GM18870 (cell line): ENCODE measurements around the gene LARP1.
A peak's percentile ranks its signal among the peaks of the same experiment; 100 is the strongest.
"Not testable (repeated sequence)": the region's sequence is repeated elsewhere in the genome, so short reads cannot be mapped to it uniquely, and the experiment has no call there.

Source experiments
- ATAC-seq: cut with Tn5 transposase; IDR thresholded peaks from one replicate; pipeline ENCODE4 v1.9.1; 2021; ENCODE audit warnings: moderate library complexity; ENCODE audit not compliant: unreplicated experiment

The LARP1 gene

DNA sequence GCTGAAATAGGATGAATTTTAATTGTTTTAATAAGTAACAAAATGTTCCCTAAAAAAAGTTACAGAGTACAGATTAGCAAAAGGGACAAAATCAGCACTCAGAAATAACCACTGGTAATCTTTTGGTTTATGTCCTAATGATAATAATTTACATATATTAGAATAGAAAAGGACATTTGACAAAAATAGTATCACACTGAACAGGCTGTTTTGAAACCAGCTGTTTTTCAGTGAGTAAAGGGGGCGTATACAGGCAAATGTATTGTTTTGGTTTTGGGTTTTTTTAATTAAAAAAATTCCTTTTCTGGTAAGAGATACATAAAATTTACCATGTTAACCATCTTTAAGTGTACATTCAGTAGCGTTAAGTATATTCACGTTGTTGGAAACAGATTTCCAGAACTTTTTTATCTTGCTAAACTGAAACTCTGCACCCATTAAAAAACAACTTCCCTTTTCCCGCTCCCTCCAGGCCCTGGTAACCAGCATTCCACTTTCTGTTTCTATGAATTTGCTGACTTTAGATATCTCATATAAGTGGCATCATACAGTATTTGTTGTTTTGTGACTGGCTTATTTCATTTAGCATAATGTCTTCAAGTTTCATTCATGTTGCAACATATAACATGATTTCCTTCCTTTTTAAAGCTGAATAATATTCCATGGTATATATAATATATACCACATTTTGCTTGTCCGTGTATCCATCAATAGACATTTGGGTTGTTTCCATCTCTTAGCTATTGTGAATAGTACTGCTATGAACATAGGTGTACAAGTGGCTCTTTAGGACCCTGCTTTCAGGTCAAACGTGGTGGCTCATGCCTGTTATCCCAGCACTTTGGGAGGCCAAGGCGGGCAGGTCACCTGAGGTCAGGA is 20.6 kb upstream of the LARP1 start:
- no peak for ATAC-seq

DNA sequence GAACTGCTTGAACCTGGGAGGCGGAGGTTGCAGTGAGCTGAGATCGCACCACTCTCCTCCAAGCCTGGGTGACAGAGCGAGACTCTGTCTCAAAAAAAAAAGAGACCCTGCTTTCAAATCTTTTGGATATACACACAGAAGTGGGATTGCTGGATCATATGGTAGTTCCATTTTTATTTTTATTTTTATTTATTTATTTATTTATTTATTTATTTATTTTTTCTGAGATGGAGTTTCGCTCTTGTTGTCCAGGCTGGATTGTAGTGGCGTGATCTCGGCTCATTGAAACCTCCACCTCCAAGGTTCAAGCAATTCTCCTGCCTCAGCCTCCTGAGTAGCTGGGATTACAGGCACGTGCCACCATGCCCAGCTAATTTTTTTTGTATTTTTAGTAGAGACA is 19.8 kb upstream of the LARP1 start:
- ATAC-seq, result not testable (repeated sequence)

DNA sequence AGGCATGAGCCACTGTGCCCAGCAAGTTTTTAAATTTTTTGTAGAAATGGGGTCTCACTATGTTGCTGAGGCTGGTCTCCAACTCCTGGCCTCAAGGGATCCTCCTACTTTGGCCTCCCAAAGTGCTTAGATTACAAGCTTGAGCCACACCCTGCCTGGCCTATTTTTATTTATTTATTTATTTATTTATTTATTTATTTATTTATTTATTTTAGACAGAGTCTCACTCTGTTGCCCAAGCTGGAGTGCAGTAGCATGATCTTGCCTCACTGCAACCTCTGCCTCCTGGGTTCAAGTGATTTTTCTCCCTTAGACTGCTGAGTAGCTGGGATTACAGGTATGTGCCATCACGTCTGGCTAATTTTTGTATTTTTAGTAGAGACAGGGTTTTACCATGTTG is 18.8 kb upstream of the LARP1 start:
- ATAC-seq, result not testable (repeated sequence)

DNA sequence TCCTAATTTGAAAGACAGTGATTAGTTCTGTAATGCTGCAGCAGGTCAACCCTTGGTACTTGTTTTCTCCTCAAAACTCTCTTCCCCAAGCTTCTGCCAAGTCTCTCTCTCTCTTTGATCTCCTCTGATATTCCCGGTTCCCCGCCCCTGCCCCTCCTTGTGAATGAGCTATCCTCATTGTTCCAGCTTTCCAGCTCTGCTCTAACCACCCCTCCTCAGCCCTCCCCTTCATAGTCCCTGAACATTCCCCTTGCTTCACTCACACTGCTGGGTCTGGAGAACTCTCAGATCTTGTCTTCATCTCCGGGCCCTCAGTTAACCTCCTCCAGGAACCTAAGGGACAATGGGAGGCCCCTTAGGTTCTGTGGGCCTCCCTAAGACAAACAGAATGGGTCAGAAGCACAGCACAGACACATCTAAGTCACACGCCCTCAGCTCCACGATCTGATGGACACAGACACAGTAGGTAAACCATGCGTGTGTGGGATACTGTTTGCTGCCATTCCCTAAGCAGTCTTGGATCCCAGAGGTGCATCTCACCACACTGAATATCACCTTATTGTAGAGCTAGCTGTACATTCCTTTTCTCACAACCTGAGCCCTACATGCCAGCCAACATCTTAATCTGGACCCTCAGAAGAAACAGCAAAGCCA is 17.4 kb upstream of the LARP1 start:
- ATAC-seq, result no peak

DNA sequence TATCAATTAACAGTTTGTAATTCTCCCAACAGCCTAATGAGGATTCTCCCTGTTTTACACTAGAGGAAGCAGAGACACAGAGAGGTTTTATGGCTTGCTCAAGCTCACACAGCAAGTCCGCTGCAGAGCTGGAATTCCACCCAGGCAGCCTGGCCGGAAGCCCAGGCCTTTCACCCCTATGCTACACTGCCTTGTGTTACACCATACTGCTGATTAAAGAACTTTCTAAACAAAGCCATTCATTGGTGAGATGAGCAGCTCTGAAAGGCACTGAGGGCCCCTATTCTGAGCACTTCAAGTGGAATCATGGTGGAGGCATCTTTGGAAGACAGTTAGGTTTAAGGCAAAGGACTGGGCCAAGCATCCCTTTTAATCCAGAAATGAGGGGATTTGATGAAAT is 14.7 kb upstream of the LARP1 start:
- no peak for ATAC-seq

DNA sequence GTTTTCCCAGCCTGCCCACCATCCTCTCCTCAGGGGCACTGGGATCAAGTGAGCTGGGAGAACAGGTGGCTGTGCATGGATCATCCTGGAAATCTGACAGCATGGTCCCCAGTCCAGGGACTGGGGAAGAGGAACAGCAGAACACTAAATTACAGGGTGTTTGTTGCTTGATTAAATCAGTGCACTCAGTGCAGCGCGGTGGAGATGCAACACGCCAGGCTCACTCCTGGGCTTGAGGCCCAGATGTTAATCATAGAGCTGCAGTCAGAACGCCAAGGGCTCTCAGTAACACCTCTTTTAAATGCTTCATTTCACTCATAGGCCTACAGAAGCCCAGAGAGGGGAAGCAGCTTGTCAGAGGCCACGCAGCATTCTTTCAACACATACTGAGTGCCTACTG is 14.2 kb upstream of the LARP1 start:
- no peak for ATAC-seq

DNA sequence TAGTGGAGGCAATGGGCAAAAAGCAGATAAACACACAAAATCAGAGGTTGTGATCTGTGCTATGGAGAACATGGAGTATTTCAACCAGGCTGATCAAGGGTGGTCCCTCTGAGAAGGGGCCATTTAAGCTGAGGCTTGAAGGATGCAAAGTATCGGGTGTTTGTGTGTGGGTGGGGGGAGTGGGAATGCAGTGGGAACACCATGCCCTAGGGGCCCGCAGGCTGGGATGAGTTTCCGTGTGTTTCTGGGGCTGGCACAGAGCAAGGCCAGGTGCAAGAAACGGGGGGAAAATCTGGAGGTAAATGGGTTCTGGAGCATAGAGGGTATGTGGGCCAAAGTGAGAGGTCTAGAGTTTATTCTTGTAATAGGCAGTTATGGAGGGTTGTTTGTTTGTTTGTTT is 13.8 kb upstream of the LARP1 start:
- ATAC-seq, result no peak

DNA sequence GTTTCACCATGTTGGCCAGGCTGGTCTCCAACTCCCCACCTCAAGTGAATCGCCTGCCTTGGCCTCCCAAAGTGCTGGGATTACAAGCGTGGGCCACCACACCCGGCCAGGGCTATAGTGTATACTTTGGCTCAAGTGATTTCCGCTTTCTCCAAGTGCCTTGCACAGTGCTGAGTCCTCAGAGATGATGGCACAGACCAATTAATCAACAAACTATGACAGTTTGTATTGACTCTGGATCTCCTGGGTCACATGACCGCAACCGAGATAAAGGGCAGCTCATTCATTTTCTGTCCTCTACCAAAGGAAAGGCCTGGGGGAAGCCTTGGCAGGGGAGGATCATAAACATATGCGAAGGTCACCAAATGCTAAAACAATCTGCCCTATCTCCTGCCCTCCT is 11.4 kb upstream of the LARP1 start:
- no peak for ATAC-seq

DNA sequence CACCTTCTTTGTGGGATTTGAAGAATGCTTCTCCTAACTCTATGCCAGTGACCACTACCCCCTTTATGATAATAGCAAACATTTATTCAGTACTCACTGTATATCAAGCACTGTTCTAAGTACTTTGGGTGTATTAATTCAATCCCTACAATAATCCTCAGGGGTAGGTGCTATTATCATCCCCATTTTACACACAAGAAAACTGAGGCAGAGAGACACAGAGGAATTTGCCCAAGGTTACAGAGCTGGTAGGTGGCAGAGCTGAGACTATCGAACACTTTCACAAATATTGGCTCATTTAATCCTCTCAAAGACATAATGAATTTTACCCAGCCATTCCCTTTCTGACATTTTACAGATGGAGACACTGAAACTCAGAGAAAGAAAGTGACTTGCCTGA is 9.8 kb upstream of the LARP1 start:
- ATAC-seq, result no peak

DNA sequence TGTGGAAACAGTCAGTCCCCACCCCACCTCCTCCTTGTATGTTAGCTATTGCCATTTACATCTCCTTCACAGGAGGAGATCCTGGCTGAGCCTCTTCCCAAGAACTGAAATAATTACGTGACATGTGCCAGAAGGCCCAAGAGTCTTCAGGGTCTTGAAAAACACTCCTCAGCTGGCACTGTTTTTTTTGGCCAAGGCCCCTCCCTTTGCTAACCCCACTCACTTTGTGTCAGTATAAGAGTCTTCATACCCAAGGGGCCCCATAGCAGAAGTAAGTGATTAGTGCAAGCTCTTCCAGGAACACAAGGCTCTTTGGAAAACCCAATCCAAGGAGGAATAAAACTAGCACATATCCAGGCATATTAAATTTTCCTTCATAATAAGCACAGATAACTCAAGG is 5.7 kb upstream of the LARP1 start:
- ATAC-seq, result no peak

DNA sequence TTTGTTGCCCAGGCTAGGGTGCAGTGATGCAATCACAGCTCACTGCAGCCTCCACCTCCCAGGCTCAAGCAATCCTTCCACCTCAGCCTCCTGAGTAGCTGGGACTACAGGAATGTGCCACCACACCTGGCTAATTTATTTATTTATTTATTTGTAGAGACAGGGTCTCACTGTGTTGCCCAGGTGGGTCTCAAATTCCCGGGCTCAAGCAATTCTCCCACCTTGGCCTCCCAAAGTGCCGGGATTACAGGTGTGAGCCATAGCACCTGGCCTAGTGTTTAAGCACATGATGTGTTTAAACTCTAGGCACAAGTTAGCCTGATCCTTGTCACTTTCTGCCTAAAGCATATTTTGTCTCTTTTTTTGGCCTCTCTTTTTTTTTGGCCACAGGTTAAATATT is 4.5 kb upstream of the LARP1 start:
- not testable (repeated sequence) for ATAC-seq

DNA sequence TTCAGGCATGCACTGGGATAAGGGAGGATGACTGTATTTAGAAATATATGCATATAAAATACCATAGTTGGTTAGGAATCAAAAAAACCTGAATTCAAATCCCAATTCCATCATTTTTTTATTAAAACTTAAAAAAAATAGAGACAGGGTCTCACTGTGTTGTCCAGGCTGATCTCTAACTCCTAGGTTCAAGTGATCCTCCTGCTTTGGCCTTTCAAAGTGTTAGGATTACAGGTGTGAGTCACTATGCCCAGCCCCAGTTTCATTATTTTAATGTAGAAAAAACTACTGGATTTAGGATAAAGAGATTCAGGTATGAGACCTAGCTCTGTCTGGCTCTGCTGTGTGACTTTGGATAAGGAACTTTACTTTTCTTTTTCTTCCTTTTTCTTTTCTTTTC is 3.3 kb upstream of the LARP1 start:
- no peak for ATAC-seq

DNA sequence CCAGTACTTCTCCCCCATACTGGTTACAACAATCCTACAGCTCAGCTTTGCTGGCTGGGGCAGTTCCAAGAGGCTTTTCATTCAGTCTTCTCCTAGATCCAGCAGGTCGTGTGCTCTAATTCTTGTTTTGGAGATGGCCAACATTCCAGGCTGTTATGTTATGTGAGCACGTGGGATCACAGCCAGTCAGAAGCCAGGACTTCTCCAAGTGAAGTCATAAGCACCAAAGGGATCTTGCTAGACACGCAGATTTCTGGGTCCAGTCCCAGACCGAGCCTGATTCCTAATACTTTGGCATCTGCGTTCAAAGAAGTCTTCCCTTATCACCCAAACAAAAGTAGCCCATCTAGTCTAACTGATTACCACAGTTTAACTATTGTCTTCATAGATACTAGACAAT is 1.4 kb upstream of the LARP1 start:
- no peak for ATAC-seq

DNA sequence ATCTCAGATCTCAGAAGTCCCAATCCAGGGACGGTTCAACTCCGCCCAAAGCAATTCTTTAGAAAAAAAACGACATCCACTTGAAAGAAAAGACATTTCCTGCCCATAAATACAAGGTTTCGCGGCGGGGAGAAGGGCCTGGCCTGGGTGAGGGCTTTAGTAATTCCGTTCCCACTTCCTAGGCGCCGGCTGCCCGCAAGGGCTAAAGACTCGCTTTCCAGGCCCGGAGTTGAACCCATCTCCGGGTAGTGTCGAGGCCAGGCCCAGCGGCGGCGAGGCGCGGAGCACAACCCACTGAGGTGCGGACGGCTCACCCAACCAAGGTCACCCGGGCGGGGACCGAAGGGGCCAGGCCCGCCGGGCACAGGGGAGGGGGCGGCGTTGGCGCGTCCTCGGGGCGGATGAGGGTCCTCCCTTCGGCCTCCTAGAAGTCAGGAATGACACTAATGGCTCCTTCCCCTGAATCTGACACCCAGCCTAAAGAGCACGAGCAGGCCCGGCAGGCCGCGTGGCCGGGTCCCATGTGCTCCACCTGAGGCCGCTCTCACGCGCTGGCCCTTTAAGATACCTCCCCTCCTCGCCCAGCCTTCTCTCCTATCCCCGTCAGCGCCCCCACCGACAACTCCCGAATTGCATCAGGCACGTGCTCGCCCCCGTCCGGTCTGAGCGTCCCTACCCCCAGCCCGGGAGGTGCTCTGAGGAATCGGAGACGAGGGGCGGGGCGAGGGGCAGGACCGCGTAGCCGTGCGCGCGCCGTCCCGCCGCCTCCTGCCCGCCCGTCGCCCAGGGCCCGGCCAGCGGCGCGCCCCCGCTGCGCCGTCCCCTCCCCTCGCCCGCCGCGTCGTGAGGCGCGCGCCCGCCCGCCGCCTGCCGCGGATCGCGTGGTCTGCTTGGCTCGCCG is 467 bp upstream of the LARP1 start:
- ATAC-seq, result peak; percentile 92

DNA sequence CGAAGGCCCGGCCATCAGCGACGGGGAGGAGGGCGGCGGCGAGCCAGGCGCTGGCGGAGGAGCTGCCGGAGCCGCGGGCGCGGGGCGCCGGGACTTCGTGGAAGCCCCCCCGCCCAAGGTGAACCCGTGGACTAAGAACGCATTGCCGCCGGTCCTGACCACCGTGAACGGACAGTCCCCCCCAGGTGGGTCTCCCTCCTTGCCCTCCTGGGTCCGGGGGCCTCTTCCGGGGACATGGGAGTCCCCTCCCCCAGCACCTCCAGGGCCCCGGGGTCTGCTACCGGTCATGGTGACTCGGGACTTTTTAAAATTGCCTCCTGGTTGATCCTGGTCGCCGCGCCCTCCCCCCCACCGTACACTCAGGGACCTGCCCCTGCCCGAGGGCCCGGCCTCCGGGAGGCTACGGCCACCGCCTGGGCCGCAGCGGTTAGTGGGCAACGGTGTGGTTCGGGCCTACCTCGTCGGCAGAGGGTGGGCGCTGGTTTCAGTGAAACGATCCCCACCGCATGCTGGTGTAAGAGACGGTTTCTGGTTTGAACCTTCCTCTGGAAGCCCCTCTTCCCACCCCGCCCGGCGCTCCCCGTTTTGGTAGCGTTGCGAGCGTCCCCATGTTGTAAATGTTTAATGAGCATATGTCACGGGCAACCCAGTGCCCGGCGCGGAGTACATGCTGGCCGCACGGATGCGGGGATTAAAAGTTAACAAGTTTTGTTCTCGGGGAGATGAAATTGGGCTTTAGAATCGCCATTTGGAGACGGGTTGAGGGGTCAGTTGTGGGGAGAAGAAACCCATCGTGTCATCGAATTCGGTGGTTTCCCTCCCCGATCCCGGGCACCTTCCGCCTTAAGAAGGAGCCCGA is 1.1 kb downstream of the LARP1 start:
- ATAC-seq, result no peak

DNA sequence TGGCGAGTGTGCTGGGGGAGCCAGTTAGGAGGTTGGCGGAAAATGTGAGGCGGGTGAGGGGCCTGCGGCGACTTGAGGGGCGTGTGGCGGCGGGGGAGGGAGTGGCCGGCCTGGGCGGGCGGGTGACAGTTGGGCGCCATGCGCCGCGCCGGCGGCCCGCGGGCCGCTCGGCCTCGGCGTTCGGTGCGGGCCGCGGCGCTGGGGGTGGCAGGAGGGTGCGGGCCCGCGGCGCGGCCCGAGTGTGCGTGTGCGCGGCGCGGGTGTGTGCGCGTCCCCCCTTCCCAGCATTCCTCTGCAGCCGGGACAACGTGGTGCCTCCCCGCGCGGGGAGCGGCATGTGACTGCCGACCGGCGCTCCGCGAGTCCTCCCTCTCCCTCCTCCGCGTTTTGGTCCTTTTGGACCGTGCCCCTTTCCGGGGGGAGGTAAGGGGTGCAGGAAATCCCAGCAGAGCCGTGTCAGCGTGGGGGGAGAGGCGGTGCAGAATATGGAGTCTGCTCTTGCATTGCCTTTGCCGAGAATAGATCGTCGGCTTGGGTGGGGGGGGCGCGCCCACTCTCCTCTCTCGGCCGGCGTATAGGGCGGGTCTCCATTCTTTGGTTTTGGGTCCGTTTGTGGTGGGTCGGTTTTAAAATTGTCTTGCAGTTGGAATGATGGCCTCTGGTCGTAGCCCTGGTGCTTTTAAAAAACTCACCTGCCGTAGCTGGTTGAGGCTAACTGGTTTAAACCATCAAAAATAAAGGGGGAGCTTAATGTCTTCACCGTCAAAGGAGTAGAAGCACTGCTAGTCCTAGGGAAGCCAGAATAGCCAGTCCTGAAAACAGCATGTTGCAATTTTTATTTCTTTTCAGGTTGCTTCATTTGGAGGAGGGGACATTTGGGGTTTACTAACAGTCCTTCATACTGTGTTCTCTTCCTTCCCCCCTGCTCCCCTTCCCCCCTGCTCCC is 2.0 kb downstream of the LARP1 start:
- ATAC-seq, result no peak

DNA sequence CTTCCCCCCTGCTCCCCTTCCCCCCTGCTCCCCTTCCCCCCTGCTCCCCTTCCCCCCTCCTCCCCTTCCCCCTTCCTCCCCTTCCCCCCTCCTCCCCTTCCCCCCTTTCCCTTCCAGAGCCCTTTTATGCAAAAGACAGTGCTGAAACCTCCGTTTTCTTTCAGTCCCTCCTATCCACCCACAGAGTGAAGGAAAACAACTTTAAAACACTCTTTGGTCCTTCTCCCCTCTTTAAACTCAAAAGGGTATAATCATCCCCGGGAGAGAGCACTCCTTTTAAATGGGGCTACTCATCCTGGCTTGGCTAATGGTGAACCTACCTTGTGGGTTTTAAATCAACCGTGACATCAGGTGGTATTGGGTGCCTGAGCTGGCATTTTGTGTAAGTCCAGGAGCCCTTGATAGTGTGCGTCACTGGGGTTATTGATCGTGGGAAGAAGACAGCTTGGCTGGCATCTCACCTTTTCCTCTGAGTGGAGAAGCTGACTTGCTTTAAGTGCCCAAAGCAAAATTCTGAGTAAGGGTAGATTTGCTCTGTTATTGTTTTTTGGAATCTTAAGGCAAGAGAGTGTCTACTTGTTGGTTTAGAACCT is 2.7 kb downstream of the LARP1 start:
- ATAC-seq, result no peak

DNA sequence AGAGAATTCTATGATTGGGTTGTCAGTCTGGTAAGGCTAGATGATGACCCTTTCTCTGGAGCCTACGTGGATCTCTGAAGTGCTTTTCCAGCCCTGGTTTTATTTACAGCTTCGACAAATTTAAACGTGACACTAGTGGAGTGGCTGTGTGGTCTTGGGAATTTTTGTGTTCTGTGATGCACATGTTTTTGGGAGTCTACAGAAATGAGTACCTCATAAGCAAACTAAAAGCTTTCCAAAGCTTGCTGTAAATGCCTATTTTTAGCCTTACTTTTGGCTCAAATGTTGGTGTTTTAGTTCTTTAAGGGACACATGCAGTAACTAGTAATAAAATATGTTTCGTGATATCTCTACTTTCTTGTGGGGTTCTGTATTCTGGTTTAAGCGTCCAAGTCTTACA is 3.3 kb downstream of the LARP1 start:
- ATAC-seq, result no peak

DNA sequence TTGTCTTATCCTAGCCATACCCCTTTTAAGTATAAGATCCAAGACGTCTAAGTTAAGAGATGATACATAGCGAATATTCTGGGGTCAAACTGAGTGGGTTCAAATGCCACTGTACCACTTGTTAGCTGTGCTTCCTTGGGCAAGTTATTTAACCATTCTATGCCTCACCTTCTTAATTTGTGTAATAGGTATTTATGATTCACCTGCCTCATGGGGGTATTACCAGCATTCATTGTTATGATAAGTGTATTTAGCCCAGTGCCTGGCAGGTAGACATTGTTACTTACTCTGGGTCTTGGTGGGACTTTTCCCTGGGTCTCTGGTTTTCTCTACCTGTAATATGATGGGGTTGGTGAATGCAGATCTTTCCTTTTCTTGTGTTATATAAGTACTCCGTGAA is 3.8 kb downstream of the LARP1 start:
- no peak for ATAC-seq
